AG10803 (cell line): Measurements from ENCODE around the gene MASTL.

Experiments
- DNase-seq: peaks from one replicate; pipeline ENCODE4 v3.0.0; 2010; ENCODE audit warnings: low read depth
- H3K4me3 ChIP-seq: 2 replicates; pipeline ENCODE4 v1.5.1; 2011; ENCODE audit warnings: mild to moderate bottlenecking, low read length, control low read depth
- CTCF ChIP-seq: conservative IDR thresholded peaks from 2 replicates; pipeline ENCODE4 v1.5.1; 2011; ENCODE audit warnings: mild to moderate bottlenecking, low read length, control low read depth, inconsistent platforms

MASTL gene

DNA sequence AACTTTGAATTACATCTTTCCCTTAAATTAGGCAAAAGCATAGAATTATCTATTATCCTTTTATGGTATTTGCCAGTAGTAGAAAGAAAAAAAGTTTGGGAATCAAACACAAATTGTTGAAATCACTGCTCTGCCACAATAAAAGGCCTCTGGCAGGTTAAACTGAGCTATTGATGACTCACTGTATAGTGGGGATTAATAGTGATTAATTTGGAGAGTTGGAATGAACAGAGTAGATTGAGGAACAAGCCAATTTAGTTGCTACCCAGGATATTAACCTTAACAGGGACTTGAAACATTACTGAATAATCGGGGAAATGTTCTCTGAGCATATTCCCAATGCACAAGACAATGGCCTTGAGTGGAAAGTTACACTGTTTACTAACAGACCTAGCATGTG lies 33.1 kb downstream of the MASTL start:
- no peak for TF ChIP-seq CTCF
- no peak for DNase-seq
- no peak overlapping the region for H3K4me3 ChIP-seq

GRCh38 chr10:27188897-27189296 lies 33.7 kb downstream of the MASTL start:
- DNase-seq = no peak
- no peak for TF ChIP-seq CTCF
- H3K4me3 ChIP-seq = no peak overlapping the region

GRCh38 chr10:27190508-27190907 lies 35.4 kb downstream of the MASTL start:
- no peak for DNase-seq
- TF ChIP-seq CTCF = no peak

DNA sequence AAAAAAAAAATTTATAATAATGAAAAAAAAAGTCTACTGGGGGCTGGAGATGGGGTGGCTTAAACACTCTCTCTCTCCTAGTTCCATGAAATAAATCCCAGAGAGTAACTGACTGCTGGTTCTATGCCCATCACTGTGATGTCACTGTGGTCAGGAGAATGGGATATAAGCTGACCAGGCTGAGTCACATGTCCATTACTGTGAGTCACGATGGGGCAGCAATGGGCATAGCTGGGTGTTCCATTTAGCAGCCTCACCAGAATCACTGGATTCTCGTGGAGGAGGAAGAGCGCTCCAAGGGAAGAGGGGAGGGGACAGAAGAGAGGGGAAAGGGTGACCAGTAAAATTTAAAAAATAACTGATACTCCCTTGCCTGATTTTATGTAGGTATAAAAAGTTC lies 37.1 kb downstream of the MASTL start:
- H3K4me3 ChIP-seq = no peak overlapping the region
- DNase-seq = peak; percentile 86
- no peak for TF ChIP-seq CTCF

More at GRCh38 chr10:27190508-27190907, 35.4 kb downstream of the MASTL start:
- H3K4me3 ChIP-seq = no peak overlapping the region

GRCh38 chr10:27197980-27198620 lies 42.9 kb downstream of the MASTL start:
- DNase-seq = no peak
- H3K4me3 ChIP-seq = no peak overlapping the region
- TF ChIP-seq CTCF = no peak

- no peak for DNase-seq
- H3K4me3 ChIP-seq = no peak overlapping the region
- no peak for TF ChIP-seq CTCF
Observed at GRCh38 chr10:27203806-27204205, 48.7 kb downstream of the MASTL start.

- H3K4me3 ChIP-seq = no peak overlapping the region
- DNase-seq = no peak
- no peak for TF ChIP-seq CTCF
Observed at GRCh38 chr10:27207350-27207749, 52.2 kb downstream of the MASTL start.
